ENCODE results near the gene RHBDL3. TPM values are rescaled to one million over a fixed set of nuclear protein-coding genes. Genes with fewer than 3 reads are reported as not detected.

RHBDL3 gene
- total and polyA plus RNA-seq, 2 donors (not counting 1 experiment from before 2014, with no cell fraction given), result not detected

- no peaks in the 10 kb centered on the region for H3K4me1 ChIP-seq (ENCODE audit: control insufficient read depth in 2 of 2, insufficient read depth in 2 of 2, low read length in 2 of 2)
- H3K27ac ChIP-seq (ENCODE audit: low read length in 2 of 2), result no peak overlapping the region
- Mint-ChIP-seq H3K4me1 (peaks cover 2% of the 10 kb centered on the region), H3K9me3 (ENCODE audit: insufficient read depth) (no peaks in the 10 kb centered on the region), H3K4me3 (no peak overlapping the region), H3K27ac (no peak overlapping the region), H3K27me3 (no peaks in the 10 kb centered on the region)
- H2AFZ ChIP-seq (ENCODE audit: insufficient read depth, low read depth, low read length, poor library complexity, severe bottlenecking), result no peak overlapping the region
- H3K4me2 ChIP-seq (replicated peaks; ENCODE audit: low read depth, low read length, poor library complexity, severe bottlenecking), result no peak overlapping the region
- no CpG with 5 or more reads among the region's 2 CpGs for WGBS (ENCODE audit: insufficient coverage)
- DNase-seq (no peak), ATAC-seq (ENCODE audit: low read depth) (no peak)
- H3K36me3 ChIP-seq (replicated peaks in 1 of 2; ENCODE audit: control extremely low read depth in 1 of 2, control insufficient read depth in 1 of 2, extremely low read depth in 1 of 2, insufficient read depth in 2 of 2, low read length in 1 of 2), result peaks cover 0 to 15% of the 10 kb centered on the region in 2 experiments
- TF ChIP-seq EZH2 (IDR thresholded peaks at IDR 0.05; ENCODE audit: borderline replicate concordance, insufficient read depth, low read depth, low read length, poor library complexity, severe bottlenecking) (no peak), CTCF (IDR thresholded peaks at IDR 0.05) (no peak)
- no peaks in the 10 kb centered on the region for H3K9me3 ChIP-seq (ENCODE audit: control extremely low read depth in 1 of 3, control insufficient read depth in 2 of 3, insufficient read depth in 1 of 3, low read length in 2 of 3)
- intact Hi-C loops (cut with micrococcal nuclease), result no loop called here
- no peaks in the 10 kb centered on the region for H3K79me2 ChIP-seq (ENCODE audit: control insufficient read depth, insufficient read depth, low read length)
- no peak overlapping the region for H3K4me3 ChIP-seq (ENCODE audit: control extremely low read depth in 1 of 5, extremely low read depth in 1 of 5, insufficient read depth in 1 of 5, low read depth in 2 of 5, low read length in 4 of 5)
- no peaks in the 10 kb centered on the region for H3K27me3 ChIP-seq (replicated peaks in 1 of 4; ENCODE audit: control extremely low read depth in 1 of 4, control insufficient read depth in 3 of 4, insufficient read depth in 4 of 4, low read length in 3 of 4)
- ChIA-PET CTCF (no interaction called here), POLR2A (no interaction called here)
- no peak overlapping the region for H3K9ac ChIP-seq (ENCODE audit: low read length)
- no peaks in the 10 kb centered on the region for H4K20me1 ChIP-seq (ENCODE audit: control insufficient read depth, insufficient read depth, low read length, poor library complexity, severe bottlenecking)
These were observed 67.6 kb downstream of the RHBDL3 start for GRCh38 chr17:32333187-32333586.

DNA sequence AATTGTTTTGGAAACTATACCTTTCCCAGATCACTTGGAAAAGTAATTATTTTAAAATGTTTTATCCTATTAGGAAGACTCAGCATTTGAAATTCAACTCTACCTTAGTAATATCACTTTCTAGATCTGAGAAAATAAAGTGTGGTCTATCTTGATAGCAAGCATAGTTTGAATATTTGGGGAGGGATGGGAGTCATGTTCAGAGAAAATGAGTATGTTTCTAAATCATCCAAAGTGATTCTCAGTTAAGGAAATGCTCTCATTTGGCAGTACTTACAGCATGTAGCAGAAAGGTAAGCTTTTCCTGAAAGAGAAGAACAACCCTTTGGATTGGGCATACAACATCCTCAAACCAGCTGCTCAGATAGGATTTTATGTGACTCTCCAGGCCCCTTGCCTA lies 69.4 kb downstream of the RHBDL3 start:
- Mint-ChIP-seq H3K4me1 (peaks cover 1% of the 10 kb centered on the region), H3K27ac (no peak overlapping the region), H3K4me3 (no peak overlapping the region), H3K9me3 (ENCODE audit: insufficient read depth) (no peaks in the 10 kb centered on the region), H3K27me3 (no peaks in the 10 kb centered on the region)
- ChIA-PET POLR2A (no interaction called here), CTCF (interaction anchor here (2.2 kb wide), 1 partner anchor 16 kb away, joined by 8 read pairs; no protein-coding TSS in a partner anchor)
- no peak for ATAC-seq (ENCODE audit: low read depth)
- TF ChIP-seq EZH2 (IDR thresholded peaks at IDR 0.05; ENCODE audit: borderline replicate concordance, insufficient read depth, low read depth, low read length, poor library complexity, severe bottlenecking) (no peak), CTCF (IDR thresholded peaks at IDR 0.05) (no peak)
- H3K9ac ChIP-seq (ENCODE audit: low read length), result no peak overlapping the region
- no peak overlapping the region for H3K4me3 ChIP-seq (ENCODE audit: control extremely low read depth in 1 of 5, extremely low read depth in 1 of 5, insufficient read depth in 1 of 5, low read depth in 2 of 5, low read length in 4 of 5)
- peaks cover 0 to 20% of the 10 kb centered on the region in 2 experiments for H3K36me3 ChIP-seq (replicated peaks in 1 of 2; ENCODE audit: control extremely low read depth in 1 of 2, control insufficient read depth in 1 of 2, extremely low read depth in 1 of 2, insufficient read depth in 2 of 2, low read length in 1 of 2)
- H3K4me1 ChIP-seq (ENCODE audit: control insufficient read depth in 2 of 2, insufficient read depth in 2 of 2, low read length in 2 of 2), result no peaks in the 10 kb centered on the region
- no peak overlapping the region for H3K27ac ChIP-seq (ENCODE audit: low read length in 2 of 2)
- H2AFZ ChIP-seq (ENCODE audit: insufficient read depth, low read depth, low read length, poor library complexity, severe bottlenecking), result no peak overlapping the region
- no peaks in the 10 kb centered on the region for H4K20me1 ChIP-seq (ENCODE audit: control insufficient read depth, insufficient read depth, low read length, poor library complexity, severe bottlenecking)
- no peaks in the 10 kb centered on the region for H3K27me3 ChIP-seq (replicated peaks in 1 of 4; ENCODE audit: control extremely low read depth in 1 of 4, control insufficient read depth in 3 of 4, insufficient read depth in 4 of 4, low read length in 3 of 4)
- no peaks in the 10 kb centered on the region for H3K79me2 ChIP-seq (ENCODE audit: control insufficient read depth, insufficient read depth, low read length)
- H3K9me3 ChIP-seq (ENCODE audit: control extremely low read depth in 1 of 3, control insufficient read depth in 2 of 3, insufficient read depth in 1 of 3, low read length in 2 of 3), result no peaks in the 10 kb centered on the region
- intact Hi-C loops (cut with micrococcal nuclease), result no loop called here
- DNase-seq, result no peak
- H3K4me2 ChIP-seq (replicated peaks; ENCODE audit: low read depth, low read length, poor library complexity, severe bottlenecking), result no peak overlapping the region

Measured in B cell (primary cell).